ENCODE results near the gene SCRN2.

Gene SCRN2

DNA sequence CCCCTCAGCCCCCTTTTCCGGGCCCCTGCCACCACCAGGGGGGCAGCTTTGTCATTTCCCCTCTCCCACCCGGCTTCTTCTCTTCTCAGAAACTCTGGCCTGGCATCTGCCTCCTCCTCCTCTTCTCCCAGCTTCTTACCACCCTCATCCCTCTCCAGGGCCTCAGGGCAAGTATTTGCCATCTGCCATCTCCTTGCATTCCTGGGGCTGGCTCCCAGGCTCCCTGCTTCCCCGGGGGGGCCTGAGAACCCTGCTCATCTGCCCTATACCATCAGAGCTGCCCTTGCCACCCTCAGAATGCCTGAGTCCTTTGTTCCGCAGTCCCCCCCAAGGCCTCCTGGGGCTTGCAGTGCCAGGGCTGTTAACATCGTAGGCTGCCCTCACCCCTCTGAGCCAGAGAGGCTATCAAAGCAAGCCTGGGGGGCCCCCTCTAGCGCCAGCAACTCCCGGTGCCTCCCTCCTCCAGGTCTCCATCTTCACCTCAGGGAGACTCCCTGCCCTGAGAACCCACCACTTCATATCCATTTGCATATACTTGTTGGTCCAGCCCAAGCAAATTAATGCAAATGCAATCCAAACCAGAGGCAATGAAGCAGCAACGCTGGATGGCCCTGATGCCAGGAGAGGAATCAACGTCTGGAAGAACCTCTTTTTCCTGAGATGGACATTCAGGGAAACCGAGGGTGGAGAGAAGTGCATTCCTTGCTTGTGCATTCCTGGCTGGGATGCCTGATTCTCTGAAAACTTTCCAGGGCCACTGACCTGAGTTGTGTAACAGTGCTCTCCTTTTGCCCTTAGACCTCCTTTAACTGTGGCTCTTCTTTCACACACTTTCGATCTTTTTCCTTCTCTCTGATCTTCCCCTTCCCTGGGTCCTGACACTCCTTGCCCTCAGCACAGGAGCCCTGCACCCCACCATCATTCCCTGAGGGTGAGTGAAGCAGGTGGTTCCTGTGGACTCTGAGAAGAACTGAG lies 34.2 kb upstream of the SCRN2 start:
- no peak overlapping the region for H3K4me3 ChIP-seq (ENCODE audit: low read depth, low read length)
- TF ChIP-seq, protein P1, sequence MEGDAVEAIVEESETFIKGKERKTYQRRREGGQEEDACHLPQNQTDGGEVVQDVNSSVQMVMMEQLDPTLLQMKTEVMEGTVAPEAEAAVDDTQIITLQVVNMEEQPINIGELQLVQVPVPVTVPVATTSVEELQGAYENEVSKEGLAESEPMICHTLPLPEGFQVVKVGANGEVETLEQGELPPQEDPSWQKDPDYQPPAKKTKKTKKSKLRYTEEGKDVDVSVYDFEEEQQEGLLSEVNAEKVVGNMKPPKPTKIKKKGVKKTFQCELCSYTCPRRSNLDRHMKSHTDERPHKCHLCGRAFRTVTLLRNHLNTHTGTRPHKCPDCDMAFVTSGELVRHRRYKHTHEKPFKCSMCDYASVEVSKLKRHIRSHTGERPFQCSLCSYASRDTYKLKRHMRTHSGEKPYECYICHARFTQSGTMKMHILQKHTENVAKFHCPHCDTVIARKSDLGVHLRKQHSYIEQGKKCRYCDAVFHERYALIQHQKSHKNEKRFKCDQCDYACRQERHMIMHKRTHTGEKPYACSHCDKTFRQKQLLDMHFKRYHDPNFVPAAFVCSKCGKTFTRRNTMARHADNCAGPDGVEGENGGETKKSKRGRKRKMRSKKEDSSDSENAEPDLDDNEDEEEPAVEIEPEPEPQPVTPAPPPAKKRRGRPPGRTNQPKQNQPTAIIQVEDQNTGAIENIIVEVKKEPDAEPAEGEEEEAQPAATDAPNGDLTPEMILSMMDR (IDR thresholded peaks at IDR 0.05; ENCODE audit: insufficient read depth, low read depth, low read length, missing control alignments) = no peak
- DNase-seq (ENCODE audit: low read depth) = no peak

DNA sequence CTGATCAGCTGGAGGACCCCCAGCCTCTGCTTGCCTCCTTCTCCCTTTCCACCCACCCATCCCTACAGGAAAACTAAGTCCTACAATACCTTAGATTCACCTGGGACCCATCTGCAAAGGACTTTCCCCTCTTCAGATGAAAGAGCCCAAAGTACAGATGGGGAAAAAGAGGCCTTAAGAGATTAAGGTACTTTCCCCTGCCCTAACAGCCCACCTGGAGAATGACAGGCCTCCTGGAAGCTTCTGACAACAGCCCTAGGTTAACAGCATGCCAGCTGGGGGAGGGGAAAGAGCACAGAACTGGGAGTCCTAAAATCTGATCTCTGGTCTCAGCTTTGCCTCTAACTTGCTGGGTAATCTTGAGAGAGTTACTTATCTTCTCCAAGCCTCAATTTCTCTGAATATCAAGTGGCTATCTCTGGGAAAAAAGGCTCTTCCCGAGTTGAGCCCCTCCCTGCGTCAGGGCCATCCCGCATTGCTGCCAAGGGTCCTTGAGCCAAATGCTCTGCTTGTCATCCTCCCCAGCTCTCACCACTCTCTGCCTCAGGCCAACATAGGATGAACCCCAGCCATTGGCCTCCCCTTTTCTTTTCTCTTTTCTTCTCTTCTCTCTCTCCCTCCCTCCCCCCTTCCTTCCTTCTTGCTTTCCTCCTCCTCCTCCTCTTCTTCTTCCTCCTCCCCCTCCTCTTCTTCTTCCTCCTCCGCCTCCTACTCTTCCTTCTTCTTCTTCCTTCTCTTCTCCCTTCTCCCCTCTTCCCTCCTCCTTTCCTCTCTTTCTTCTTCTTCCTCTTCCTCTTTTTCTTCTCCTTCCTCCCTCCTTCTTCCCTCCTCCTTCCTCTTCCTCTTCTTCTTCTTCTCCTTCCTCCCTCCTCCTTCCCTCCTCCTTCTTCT lies 32.4 kb upstream of the SCRN2 start:
- TF ChIP-seq, protein P1 (IDR thresholded peaks at IDR 0.05; ENCODE audit: insufficient read depth, low read depth, low read length, missing control alignments) = no peak
- no peak for DNase-seq (ENCODE audit: low read depth)

DNA sequence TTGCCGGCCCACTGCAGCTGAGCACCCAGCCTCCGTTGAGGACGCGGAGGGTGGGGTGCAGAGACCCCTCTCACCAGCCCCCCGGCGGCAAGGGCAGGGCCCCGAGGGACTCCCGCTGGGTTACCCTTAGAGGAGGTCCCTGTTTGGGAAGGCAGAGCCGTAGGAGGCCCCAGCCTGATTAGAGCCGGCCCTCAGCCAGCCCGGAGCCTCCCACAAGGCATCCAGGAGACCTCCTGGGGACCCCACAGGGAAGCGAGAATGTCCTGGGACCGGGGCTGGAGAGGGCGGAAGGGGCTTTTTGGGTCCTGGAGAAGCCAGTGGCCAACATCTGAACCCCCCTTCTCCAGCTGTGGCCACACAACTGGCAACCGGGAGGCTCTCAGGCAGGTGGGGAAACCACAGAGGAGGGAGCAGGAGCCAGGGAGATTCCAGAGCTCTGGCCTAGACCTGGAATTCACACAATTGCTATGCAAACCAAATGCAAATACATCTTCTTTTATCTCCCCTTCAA lies 31.6 kb upstream of the SCRN2 start:
- TF ChIP-seq, protein P1 (IDR thresholded peaks at IDR 0.05; ENCODE audit: insufficient read depth, low read depth, low read length, missing control alignments) = no peak
- H3K4me3 ChIP-seq (ENCODE audit: low read depth, low read length) = no peak overlapping the region
- DNase-seq (ENCODE audit: low read depth) = no peak

More for the DNA sequence above, 32.4 kb upstream of the SCRN2 start:
- no peak overlapping the region for H3K4me3 ChIP-seq (ENCODE audit: low read depth, low read length)

DNA sequence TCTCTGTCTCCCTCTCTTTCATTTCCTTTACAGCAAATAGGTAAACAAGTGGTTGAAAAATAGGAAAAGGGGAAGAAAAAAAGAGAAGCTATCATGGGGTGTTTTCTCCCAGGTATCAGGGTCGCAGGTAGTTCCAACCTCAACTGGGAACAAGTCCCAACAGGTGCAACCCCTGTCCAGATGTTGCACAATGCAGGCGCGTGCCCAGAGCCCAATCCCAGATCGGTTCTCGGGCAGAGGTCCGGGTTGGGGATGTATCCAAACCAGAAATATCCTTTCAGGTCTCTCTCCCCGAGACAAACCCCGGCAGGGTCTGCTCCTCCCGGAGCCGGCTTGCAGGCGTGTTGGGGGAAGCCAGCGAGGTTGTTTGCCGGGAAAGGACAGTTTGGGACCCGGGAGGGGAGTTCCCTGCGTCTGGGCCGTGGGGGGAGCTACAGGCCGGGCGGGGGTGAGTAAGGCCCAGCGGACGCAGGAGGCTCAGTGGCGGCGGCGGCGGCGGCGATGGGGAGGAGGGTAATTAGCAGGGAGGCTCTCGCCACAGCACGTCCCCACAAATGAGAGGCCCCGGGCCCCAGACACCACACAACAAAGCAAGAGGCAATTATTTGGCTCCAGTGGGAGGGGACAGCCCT lies 31.1 kb upstream of the SCRN2 start:
- TF ChIP-seq, protein P1 (IDR thresholded peaks at IDR 0.05; ENCODE audit: insufficient read depth, low read depth, low read length, missing control alignments) = no peak
- no peak for DNase-seq (ENCODE audit: low read depth)
- H3K4me3 ChIP-seq (ENCODE audit: low read depth, low read length) = no peak overlapping the region

DNA sequence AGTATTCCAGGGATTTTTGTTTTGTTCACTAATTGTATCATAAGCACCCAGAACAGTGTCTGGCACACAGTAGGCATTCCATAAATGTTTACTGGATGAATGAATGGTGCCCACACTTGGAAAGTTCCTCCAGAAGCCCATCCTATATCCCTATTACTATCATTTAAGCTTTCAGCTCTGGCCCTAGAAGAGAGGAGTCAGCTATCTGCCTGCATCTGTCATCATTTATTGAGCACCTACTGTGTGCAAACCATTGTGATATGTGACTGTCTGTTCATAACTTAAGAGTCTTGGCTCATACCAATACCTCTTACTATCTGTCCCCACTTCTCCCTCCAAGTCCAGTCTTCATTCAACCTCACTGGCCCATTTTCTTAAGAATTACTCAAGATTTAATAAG lies 30.0 kb upstream of the SCRN2 start:
- no peak overlapping the region for H3K4me3 ChIP-seq (ENCODE audit: low read depth, low read length)
- DNase-seq (ENCODE audit: low read depth) = no peak
- TF ChIP-seq, protein P1 (IDR thresholded peaks at IDR 0.05; ENCODE audit: insufficient read depth, low read depth, low read length, missing control alignments) = no peak

DNA sequence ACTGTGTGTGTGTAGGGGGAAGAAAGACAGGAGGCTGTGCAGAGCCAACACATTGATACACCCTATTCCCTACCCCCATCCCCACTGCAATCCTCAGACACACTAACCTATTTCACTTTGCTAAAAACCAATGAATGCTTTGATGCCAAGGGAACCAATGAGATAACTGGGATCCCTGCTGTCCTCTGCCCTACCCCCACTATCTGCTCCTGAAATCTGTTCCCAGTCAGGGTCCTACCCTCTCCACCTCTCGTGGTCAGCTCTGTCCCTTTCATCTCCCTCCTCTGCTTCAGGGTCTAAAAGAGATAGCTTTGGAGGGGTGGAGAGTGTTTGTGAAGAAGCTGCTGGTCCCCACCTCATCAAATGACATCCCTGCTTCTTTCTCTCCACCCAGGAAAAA lies 29.0 kb upstream of the SCRN2 start:
- H3K4me3 ChIP-seq (ENCODE audit: low read depth, low read length) = no peak overlapping the region
- DNase-seq (ENCODE audit: low read depth) = no peak
- TF ChIP-seq, protein P1 (IDR thresholded peaks at IDR 0.05; ENCODE audit: insufficient read depth, low read depth, low read length, missing control alignments) = no peak

Data from GM12865 (cell line).